ENCODE measurements around the gene LBH.

DNA sequence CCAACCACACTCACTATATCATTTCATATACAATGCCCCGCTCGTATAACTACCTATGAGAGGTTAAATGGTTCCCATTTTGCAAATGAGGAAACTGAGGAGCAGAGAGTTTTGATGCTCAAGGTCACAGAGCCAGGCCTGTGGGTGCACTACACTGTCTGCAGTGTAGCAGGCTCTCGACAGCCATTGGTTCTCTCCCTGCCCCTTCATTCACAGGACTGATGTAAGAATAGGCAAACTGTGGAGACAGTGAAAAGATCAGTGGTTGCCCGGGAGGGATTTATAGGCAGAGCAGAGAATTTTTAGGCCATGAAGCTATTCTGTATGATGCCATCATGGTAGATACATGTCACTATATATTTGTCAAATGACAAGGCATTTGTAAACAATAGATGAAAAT, 39.0 kb upstream of the LBH start:
- TF ChIP-seq CTCF (IDR thresholded peaks at IDR 0.05) = no peak
- no peak for TF ChIP-seq POLR2A (IDR thresholded peaks at IDR 0.05)

All from lower leg skin (tissue), 3 donors.